ENCODE results near the gene ACAT1.

- TF ChIP-seq CTCF (optimal IDR thresholded peaks at IDR 0.05 in 1 of 3, IDR thresholded peaks at IDR 0.05 in 1 of 3, conservative IDR thresholded peaks at IDR 0.05 in 1 of 3; ENCODE audit: extremely low read depth in 1 of 3, insufficient read depth in 2 of 3, low read length in 3 of 3): no peak
- TF ChIP-seq EZH2 (IDR thresholded peaks at IDR 0.05; ENCODE audit: low read length): no peak
Measured at GRCh38 chr11:108147150-108147549, 25.8 kb downstream of the ACAT1 start.
